ENCODE results near the gene PRR3. TPM values are rescaled to one million over a fixed set of nuclear protein-coding genes. Genes with fewer than 3 reads are reported as not detected.

The PRR3 gene
- polyA plus RNA-seq, 1 of the 3 experiments (the other 2 are of a cell fraction): 21.2 TPM

DNA sequence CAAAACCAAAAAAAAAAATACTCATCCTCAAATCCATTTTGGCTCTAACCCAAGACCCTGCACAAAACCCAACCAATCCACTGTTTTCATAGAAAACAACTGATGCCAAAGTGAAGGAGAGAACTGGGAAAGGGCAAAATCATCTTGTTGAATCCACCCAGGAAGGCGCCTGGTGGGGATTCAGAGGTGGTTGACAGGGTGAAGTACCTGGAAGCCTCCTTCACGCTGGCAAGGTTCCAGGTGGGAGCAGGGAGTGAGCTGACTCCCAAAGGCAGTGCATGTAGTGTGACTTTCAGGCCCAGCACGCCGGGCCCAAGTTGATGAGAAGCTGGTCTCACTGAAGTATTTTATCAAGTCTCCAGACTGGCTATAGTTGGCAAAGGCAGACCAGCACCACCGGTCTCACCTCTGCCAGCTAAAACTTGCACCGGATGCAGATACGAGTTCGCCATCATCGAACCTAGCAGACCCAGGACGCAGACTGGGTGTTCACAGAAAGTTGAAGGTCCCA is 43.4 kb downstream of the PRR3 start:
- POLR2A ChIA-PET: interaction anchor here (1.2 to 2.4 kb wide), 5 partner anchors 7 to 13 kb away, joined by 3 to 18 read pairs (median 6); no protein-coding TSS in a partner anchor
- Histone ChIP-seq H4K20me1 (ENCODE audit: insufficient read depth) (no peaks in the 10 kb centered on the region), H3K9me2 (no peaks in the 10 kb centered on the region), H3F3A (replicated peaks; ENCODE audit: insufficient read depth) (peaks cover 35% of the 10 kb centered on the region), H3K9me3 (no peaks in the 10 kb centered on the region), H3K36me3 (replicated peaks in 1 of 2; ENCODE audit: control insufficient read depth in 1 of 2, insufficient read depth in 2 of 2, low read length in 1 of 2) (peaks cover 33 to 52% of the 10 kb centered on the region in 2 experiments), H3K4me2 (no peak overlapping the region), H3K9ac (no peak overlapping the region), H3K27ac (ENCODE audit: low read depth in 2 of 2, low read length in 1 of 2) (0 out of 4 replicates have a peak overlapping the region, but pooled peaks of 1 of the 2 experiments have one; percentile 13), H2AFZ (ENCODE audit: low read depth) (no peak overlapping the region), H3K27me3 (ENCODE audit: insufficient read depth) (no peaks in the 10 kb centered on the region), H3K79me2 (ENCODE audit: insufficient read depth) (no peaks in the 10 kb centered on the region), H3K4me1 (ENCODE audit: control insufficient read depth in 1 of 2, insufficient read depth in 2 of 2, low read depth in 1 of 2, low read length in 1 of 2) (no peaks in the 10 kb centered on the region), H3K4me3 (ENCODE audit: low read depth in 2 of 2, low read length in 1 of 2) (no peak overlapping the region)
- no peak for TF ChIP-seq SMC3 (IDR thresholded peaks at IDR 0.05; ENCODE audit: low read depth, low read length)
- no peak for TF ChIP-seq REST (IDR thresholded peaks at IDR 0.05; ENCODE audit: low read depth, low read length)
- TF ChIP-seq, protein P1, sequence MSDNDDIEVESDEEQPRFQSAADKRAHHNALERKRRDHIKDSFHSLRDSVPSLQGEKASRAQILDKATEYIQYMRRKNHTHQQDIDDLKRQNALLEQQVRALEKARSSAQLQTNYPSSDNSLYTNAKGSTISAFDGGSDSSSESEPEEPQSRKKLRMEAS (IDR thresholded peaks at IDR 0.05; ENCODE audit: low read depth): no peak
- no peak for TF ChIP-seq EZH2phosphoT487 (IDR thresholded peaks at IDR 0.05; ENCODE audit: borderline replicate concordance, low read depth)
- TF ChIP-seq TAF1 (IDR thresholded peaks at IDR 0.05; ENCODE audit: borderline replicate concordance, low read depth, low read length): no peak
- TF ChIP-seq, protein P2, sequence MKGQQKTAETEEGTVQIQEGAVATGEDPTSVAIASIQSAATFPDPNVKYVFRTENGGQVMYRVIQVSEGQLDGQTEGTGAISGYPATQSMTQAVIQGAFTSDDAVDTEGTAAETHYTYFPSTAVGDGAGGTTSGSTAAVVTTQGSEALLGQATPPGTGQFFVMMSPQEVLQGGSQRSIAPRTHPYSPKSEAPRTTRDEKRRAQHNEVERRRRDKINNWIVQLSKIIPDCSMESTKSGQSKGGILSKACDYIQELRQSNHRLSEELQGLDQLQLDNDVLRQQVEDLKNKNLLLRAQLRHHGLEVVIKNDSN (IDR thresholded peaks at IDR 0.05; ENCODE audit: borderline replicate concordance, low read depth): no peak
- TF ChIP-seq JUND (IDR thresholded peaks at IDR 0.05): no peak
- TF ChIP-seq MXI1 (IDR thresholded peaks at IDR 0.05; ENCODE audit: low read depth, low read length): no peak
- TF ChIP-seq RAD21 (IDR thresholded peaks at IDR 0.05; ENCODE audit: low read length): no peak
- no peak for TF ChIP-seq RCOR1 (IDR thresholded peaks at IDR 0.05; ENCODE audit: low read length)
- no peak for TF ChIP-seq ELF1 (IDR thresholded peaks at IDR 0.05)
- TF ChIP-seq NFIC (IDR thresholded peaks at IDR 0.05; ENCODE audit: borderline replicate concordance): 0 out of 2 replicates have a peak, but pooled peaks have one; percentile 7
- no peak for TF ChIP-seq GATA2 (CRISPR knock-in tag; IDR thresholded peaks at IDR 0.05)
- no peak for TF ChIP-seq GABPA (IDR thresholded peaks at IDR 0.05; ENCODE audit: low read depth)
- TF ChIP-seq, protein P3, sequence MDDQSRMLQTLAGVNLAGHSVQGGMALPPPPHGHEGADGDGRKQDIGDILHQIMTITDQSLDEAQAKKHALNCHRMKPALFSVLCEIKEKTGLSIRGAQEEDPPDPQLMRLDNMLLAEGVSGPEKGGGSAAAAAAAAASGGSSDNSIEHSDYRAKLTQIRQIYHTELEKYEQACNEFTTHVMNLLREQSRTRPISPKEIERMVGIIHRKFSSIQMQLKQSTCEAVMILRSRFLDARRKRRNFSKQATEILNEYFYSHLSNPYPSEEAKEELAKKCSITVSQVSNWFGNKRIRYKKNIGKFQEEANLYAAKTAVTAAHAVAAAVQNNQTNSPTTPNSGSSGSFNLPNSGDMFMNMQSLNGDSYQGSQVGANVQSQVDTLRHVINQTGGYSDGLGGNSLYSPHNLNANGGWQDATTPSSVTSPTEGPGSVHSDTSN (IDR thresholded peaks at IDR 0.05): no peak
- no peak for TF ChIP-seq RFX5 (IDR thresholded peaks at IDR 0.05; ENCODE audit: low read length)
- TF ChIP-seq FOXJ3 (CRISPR knock-in tag; IDR thresholded peaks at IDR 0.05): no peak
- peak; percentile 29; the same call in 1 of the 2 replicates for TF ChIP-seq POLR2AphosphoS5 (IDR thresholded peaks at IDR 0.05; ENCODE audit: low read depth, low read length)
- WGBS (ENCODE audit: low lambda C conversion rate): 96% methylated on average over 6 of the region's 10 CpGs
- CTCF ChIA-PET: interaction anchor here (1.4 to 9.9 kb wide), 4 partner anchors 10 to 56 kb away, joined by 5 to 118 read pairs (median 12); no protein-coding TSS in a partner anchor
- no peak for DNase-seq
